A549 (cell line): ENCODE measurements around the gene ZNF474.

Experiments used
- CEBPB ChIP-seq, 2 experiments: fragments of >200 bp in 1 of 2; sonication (Bioruptor Twin) in 1 of 2; formaldehyde crosslinking in 1 of 2; IDR thresholded peaks; 2 replicates each; pipeline ENCODE4 v1.6.1; 2012 to 2016
- HDAC2 ChIP-seq: fragments of 200-600 bp; sonication (generic); IDR thresholded peaks from 2 replicates; pipeline ENCODE4 v1.6.1; 2016
- TP53 ChIP-seq: fragments of 250-450 bp; sonication (Bioruptor Pico); IDR thresholded peaks from 2 replicates; pipeline ENCODE4 v1.5.0; 2021; ENCODE audit warnings: mild to moderate bottlenecking, moderate library complexity
- TF ChIP-seq, protein P1 (sequence below): fragments of >200 bp; sonication (Bioruptor Twin); formaldehyde crosslinking; IDR thresholded peaks from 3 replicates; pipeline ENCODE4 v1.5.1; 2016

DNA sequence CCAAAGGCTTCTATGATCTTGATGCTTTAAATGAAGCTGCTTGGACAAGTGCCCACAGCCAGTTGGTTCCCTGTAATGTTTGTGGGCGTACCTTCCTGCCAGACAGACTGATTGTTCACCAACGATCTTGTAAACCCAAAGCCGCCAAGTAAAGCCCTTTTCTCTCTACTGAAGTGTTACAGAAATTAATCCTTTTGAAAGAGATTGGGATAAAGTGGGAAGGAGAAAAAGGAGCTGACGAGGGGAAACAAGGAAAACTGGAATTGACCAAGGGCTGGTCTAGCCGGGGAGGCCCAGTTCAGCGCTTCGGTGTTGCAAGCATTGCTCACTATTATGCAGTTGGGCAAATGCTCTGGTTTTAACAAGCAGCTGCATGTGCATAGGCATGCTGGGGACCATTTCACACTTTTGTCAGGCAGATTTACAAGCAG lies 53.2 kb downstream of the ZNF474 start:
- TF ChIP-seq TP53 (CRISPR knock-in tag) (no peak), HDAC2 (no peak), CEBPB (IDR thresholded peaks at IDR 0.05) (no peak)
- TF ChIP-seq, protein P1, sequence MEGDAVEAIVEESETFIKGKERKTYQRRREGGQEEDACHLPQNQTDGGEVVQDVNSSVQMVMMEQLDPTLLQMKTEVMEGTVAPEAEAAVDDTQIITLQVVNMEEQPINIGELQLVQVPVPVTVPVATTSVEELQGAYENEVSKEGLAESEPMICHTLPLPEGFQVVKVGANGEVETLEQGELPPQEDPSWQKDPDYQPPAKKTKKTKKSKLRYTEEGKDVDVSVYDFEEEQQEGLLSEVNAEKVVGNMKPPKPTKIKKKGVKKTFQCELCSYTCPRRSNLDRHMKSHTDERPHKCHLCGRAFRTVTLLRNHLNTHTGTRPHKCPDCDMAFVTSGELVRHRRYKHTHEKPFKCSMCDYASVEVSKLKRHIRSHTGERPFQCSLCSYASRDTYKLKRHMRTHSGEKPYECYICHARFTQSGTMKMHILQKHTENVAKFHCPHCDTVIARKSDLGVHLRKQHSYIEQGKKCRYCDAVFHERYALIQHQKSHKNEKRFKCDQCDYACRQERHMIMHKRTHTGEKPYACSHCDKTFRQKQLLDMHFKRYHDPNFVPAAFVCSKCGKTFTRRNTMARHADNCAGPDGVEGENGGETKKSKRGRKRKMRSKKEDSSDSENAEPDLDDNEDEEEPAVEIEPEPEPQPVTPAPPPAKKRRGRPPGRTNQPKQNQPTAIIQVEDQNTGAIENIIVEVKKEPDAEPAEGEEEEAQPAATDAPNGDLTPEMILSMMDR, result no peak
